HepG2 (cell line): ENCODE measurements around the gene TBCD. TPM values are rescaled to one million over a fixed set of nuclear protein-coding genes. Genes with fewer than 3 reads are reported as not detected.
A peak's percentile ranks its signal among the peaks of the same experiment; 100 is the strongest.

Source experiments
- ADNP ChIP-seq: sonication (generic); formaldehyde crosslinking; IDR thresholded peaks from 2 replicates; pipeline ENCODE4 v1.4.0; 2020; ENCODE audit warnings: missing genetic modification reagents
- MLX ChIP-seq: IDR thresholded peaks from 2 replicates; pipeline ENCODE4 v1.6.1; 2016
- RXRA ChIP-seq: sonication (generic); formaldehyde crosslinking; IDR thresholded peaks from 2 replicates; pipeline ENCODE4 v1.5.1; 2020; ENCODE audit warnings: missing genetic modification reagents
- YEATS2 ChIP-seq: sonication (generic); formaldehyde crosslinking; IDR thresholded peaks from 2 replicates; pipeline ENCODE4 v1.4.0; 2020; ENCODE audit warnings: missing genetic modification reagents, borderline replicate concordance
- ZBTB7B ChIP-seq: sonication (generic); formaldehyde crosslinking; IDR thresholded peaks from 2 replicates; pipeline ENCODE4 v1.4.0; 2020; ENCODE audit warnings: missing genetic modification reagents
- ZFP1 ChIP-seq: IDR thresholded peaks from 2 replicates; pipeline ENCODE4 v1.6.1; 2016
- ZNF318 ChIP-seq: sonication (generic); formaldehyde crosslinking; IDR thresholded peaks from 2 replicates; pipeline ENCODE4 v1.4.0; 2020; ENCODE audit warnings: mild to moderate bottlenecking, missing genetic modification reagents
- ZNF614 ChIP-seq: IDR thresholded peaks from 2 replicates; pipeline ENCODE4 v1.6.1; 2018; ENCODE audit warnings: missing biosample characterization, missing genetic modification reagents, inconsistent platforms, borderline replicate concordance
- polyA plus RNA-seq, 8 experiments: library from polyadenylated mRNA; depleted of rRNA in 3 of 8; stranded (reverse) in 7 of 8; unstranded in 1 of 8; fragments of >200 nt; fragmentation: Illumina TruSeq in 4 of 8; extraction: Trizol in 4 of 8; gene quantifications; 2 replicates each; pipeline versions ENCODE4 v1.2.1 to v1.2.3, GENCODE V29; 2011 to 2016; ENCODE audit warnings: low read depth in 4 of 8, missing spikeins in 1 of 8, mixed read lengths in 1 of 8; ENCODE audit not compliant: insufficient read depth in 1 of 8
- total RNA-seq, 5 experiments: library from RNA; depleted of rRNA; stranded (reverse); fragments of >200 nt; fragmentation: Illumina TruSeq; extraction: Trizol; gene quantifications; 2 replicates each; pipeline ENCODE4 v1.2.3, GENCODE V29; 2016; ENCODE audit warnings: low read depth in 1 of 5
- TF ChIP-seq, protein P1 (sequence below): sonication (generic); formaldehyde crosslinking; IDR thresholded peaks from 2 replicates; pipeline ENCODE4 v1.4.0; 2020; ENCODE audit warnings: mild to moderate bottlenecking, missing genetic modification reagents
- TF ChIP-seq, protein P2 (sequence below): sonication (generic); formaldehyde crosslinking; IDR thresholded peaks from 2 replicates; pipeline ENCODE4 v1.4.0; 2020; ENCODE audit warnings: missing genetic modification reagents

The TBCD gene
- total and polyA plus RNA-seq, 2 of the 13 experiments (the other 11 are each of a cell fraction or from before 2014, with no cell fraction given) = 33.9 to 54.8 TPM

GRCh38 chr17:82740906-82741759 lies 10.7 kb upstream of the TBCD start (continued):
- no peak for TF ChIP-seq ZNF318 (CRISPR knock-in tag)
- TF ChIP-seq, protein P1, sequence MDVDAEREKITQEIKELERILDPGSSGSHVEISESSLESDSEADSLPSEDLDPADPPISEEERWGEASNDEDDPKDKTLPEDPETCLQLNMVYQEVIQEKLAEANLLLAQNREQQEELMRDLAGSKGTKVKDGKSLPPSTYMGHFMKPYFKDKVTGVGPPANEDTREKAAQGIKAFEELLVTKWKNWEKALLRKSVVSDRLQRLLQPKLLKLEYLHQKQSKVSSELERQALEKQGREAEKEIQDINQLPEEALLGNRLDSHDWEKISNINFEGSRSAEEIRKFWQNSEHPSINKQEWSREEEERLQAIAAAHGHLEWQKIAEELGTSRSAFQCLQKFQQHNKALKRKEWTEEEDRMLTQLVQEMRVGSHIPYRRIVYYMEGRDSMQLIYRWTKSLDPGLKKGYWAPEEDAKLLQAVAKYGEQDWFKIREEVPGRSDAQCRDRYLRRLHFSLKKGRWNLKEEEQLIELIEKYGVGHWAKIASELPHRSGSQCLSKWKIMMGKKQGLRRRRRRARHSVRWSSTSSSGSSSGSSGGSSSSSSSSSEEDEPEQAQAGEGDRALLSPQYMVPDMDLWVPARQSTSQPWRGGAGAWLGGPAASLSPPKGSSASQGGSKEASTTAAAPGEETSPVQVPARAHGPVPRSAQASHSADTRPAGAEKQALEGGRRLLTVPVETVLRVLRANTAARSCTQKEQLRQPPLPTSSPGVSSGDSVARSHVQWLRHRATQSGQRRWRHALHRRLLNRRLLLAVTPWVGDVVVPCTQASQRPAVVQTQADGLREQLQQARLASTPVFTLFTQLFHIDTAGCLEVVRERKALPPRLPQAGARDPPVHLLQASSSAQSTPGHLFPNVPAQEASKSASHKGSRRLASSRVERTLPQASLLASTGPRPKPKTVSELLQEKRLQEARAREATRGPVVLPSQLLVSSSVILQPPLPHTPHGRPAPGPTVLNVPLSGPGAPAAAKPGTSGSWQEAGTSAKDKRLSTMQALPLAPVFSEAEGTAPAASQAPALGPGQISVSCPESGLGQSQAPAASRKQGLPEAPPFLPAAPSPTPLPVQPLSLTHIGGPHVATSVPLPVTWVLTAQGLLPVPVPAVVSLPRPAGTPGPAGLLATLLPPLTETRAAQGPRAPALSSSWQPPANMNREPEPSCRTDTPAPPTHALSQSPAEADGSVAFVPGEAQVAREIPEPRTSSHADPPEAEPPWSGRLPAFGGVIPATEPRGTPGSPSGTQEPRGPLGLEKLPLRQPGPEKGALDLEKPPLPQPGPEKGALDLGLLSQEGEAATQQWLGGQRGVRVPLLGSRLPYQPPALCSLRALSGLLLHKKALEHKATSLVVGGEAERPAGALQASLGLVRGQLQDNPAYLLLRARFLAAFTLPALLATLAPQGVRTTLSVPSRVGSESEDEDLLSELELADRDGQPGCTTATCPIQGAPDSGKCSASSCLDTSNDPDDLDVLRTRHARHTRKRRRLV (CRISPR knock-in tag) = no peak
- peak; percentile 85 for TF ChIP-seq MLX
- TF ChIP-seq ZFP1 (CRISPR knock-in tag) = peak; percentile 100
- peak; percentile 73; the same call in 1 of the 2 replicates for TF ChIP-seq YEATS2 (CRISPR knock-in tag)
- TF ChIP-seq ZBTB7B (CRISPR knock-in tag) = peak; percentile 91
- TF ChIP-seq, protein P2, sequence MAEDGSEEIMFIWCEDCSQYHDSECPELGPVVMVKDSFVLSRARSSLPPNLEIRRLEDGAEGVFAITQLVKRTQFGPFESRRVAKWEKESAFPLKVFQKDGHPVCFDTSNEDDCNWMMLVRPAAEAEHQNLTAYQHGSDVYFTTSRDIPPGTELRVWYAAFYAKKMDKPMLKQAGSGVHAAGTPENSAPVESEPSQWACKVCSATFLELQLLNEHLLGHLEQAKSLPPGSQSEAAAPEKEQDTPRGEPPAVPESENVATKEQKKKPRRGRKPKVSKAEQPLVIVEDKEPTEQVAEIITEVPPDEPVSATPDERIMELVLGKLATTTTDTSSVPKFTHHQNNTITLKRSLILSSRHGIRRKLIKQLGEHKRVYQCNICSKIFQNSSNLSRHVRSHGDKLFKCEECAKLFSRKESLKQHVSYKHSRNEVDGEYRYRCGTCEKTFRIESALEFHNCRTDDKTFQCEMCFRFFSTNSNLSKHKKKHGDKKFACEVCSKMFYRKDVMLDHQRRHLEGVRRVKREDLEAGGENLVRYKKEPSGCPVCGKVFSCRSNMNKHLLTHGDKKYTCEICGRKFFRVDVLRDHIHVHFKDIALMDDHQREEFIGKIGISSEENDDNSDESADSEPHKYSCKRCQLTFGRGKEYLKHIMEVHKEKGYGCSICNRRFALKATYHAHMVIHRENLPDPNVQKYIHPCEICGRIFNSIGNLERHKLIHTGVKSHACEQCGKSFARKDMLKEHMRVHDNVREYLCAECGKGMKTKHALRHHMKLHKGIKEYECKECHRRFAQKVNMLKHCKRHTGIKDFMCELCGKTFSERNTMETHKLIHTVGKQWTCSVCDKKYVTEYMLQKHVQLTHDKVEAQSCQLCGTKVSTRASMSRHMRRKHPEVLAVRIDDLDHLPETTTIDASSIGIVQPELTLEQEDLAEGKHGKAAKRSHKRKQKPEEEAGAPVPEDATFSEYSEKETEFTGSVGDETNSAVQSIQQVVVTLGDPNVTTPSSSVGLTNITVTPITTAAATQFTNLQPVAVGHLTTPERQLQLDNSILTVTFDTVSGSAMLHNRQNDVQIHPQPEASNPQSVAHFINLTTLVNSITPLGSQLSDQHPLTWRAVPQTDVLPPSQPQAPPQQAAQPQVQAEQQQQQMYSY (CRISPR knock-in tag) = no peak
- peak; percentile 98 for TF ChIP-seq ZNF614 (CRISPR knock-in tag)
- no peak; the same call in 1 of the 2 replicates for TF ChIP-seq ADNP
- TF ChIP-seq RXRA (CRISPR knock-in tag) = peak; percentile 94
